NCI-H2227 (cell line): Measurements from ENCODE around the gene CORO2B.

Experiments used
- DNase-seq: peaks from one replicate; lab custom pipeline; 2025; ENCODE audit not compliant: unreplicated experiment; lab: John Stamatoyannopoulos, UW

CORO2B gene

DNA sequence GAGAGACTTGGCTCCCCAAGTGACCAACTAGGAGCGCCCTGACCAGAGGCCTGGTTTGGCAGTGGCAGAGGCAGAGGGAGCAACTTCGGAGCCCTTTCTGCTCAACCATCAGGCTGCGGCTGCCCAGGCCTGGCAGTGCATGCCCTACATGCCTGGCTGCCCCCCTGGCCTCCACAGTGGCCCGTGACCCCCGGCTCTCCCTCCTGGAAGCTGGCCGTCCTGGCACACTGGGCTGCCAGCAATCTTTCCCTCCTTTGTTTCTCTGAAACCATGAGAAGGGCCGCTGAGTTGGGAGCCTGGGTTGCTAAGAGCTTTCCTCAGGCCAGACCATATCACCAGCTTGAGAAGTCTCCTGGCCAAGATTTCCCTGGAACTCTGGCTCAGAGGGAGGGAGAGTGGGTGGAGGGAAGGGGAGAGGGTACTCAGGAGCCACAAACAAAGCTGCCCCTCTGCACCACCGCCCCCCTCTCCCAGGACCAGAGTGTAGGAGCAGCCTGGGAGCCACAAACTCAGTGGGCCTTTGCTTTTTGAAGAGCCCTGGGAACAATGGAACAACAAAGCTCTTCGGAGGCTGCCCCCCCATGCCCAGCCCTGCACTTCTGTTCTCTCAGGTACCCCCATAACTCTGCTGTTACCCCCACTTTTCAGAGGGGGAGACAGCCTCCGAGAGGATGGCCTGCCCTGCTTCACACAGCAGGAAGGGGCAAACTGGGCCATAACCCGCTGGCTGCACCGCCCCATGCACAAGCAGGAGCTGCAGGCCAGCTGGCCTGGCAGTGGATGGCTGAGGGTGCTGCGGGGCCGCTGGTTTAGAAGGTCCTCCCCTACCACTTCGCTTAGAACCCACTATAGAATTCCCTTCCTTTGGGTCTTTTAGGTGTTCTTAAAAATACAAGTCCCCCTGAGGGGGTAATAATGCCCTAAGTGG is 11.3 kb downstream of the CORO2B start:
- no peak for DNase-seq

DNA sequence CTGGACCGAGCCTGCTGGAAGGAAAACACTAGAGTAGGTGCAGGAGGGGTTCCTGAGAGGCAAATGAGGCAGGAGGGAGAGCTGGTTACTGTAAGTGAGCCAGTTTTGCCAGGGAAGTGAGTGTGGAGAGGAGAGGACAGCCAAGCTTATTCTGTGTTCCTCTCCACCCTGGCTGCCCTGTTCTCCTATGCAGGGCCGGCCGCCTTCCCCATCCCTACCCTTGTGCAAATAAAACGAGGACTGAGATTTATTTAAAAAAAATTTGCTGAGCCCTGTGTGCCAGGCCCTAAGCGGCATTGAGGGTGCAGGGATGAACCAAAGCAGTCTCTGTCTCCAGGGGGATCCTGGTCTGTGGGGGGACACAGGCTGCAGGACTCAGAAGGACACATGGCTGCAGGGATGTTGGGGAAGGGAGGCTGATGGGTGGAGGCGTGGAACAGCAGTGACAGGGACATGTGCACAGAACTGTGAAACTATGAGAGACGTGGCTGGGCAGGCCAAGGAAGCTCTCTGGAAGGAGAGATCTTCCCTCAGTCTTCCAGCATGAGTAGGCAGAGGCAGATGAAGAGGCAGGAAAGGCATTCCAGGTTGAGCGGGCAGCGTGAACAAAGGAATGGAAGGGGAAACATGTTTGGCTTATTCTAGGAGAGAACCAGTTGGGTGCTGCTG is 12.1 kb downstream of the CORO2B start:
- no peak for DNase-seq

- no peak for DNase-seq
Observed at GRCh38 chr15:68592054-68592453, 13.3 kb downstream of the CORO2B start.

DNA sequence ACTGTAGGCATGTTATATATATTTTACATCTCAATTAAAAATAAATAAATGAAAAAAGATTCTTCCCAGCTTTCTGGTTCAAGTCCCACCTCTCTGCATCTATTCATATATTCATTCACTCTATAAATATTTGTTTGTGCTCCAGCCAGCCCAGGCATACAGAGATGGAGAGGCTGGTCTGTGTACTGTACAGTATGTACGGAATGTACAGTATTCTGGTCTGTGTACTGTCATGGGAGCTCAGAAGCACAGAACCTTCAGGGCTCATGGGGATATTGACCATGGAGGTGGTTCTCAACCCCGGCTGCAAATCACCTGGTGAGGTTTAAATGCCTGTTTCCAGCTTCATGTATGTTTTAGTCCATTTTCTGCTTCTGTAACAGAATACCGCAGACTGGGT is 13.8 kb downstream of the CORO2B start:
- DNase-seq: no peak

GRCh38 chr15:68593341-68593740 is 14.5 kb downstream of the CORO2B start:
- DNase-seq: no peak

GRCh38 chr15:68593828-68594532 is 15.2 kb downstream of the CORO2B start:
- no peak for DNase-seq

DNA sequence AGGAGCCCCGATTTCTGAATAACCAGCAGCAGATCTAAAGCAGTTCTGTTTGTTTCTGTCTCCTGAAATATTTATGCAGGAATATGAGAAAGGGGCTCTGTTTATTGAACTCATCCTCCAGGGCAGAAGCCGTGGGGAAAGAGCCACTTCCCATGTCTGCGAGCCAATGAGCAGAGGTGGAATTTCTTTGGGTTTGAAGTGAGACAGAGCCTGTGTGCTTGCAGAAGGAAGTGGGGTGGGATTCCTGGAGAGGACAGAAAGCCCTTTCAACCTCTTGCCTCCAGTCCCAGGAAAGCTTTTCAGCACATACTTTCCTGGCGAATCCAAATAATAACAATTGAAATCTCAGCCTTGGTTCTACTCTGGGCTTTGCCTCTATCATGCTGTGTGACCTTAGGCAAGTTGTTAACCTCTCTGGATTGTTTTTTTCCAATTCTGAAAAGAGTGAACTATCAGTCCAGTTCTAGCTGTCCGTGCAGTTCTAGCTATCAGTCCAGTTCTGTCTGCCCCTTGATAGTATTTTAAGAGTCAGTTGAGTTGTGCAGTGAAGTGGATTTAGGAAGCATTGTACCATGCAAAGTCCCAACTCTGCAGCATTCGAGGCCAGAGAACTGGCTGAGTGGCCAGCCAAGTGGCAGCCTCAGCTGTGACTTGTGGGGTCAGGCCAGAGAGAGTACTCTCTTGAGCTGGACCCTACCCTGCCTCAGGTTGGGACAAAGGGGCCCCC is 15.9 kb downstream of the CORO2B start:
- DNase-seq: no peak

DNA sequence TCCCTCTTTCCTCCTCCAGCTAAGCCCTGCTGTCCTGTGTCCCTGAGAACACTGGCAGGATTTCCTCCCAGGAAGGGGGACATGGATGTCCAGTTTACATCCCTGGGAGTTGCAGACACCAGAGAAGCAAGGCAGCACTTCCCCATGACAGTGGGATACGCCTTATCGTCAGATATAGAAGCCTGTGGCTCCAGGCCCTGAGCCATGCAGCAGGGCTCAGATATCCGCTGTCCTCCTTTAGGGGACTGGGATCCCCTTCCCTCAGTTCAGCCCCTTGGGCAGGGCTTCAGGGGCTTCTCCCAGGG is 16.4 kb downstream of the CORO2B start:
- no peak for DNase-seq

DNA sequence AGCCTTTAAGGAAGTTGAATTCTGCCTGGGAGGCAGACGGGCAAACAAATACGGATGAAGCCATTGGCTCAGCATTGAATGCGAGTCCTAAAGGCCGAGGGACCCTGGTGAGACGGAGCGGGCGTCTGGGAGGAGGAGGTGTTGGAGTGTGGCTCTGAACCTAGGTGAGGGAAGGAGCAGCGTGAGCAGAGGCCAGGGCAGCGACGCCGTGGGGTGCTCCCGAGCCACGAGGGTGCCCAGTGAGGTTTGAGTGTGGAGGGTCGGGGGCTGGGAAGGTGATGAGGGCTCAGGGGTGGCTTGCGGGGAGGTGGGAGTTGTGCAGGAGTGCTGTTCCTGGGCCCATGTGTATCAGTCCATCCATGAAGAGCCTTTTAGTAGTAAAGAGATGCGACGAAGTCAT is 17.0 kb downstream of the CORO2B start:
- no peak for DNase-seq

DNA sequence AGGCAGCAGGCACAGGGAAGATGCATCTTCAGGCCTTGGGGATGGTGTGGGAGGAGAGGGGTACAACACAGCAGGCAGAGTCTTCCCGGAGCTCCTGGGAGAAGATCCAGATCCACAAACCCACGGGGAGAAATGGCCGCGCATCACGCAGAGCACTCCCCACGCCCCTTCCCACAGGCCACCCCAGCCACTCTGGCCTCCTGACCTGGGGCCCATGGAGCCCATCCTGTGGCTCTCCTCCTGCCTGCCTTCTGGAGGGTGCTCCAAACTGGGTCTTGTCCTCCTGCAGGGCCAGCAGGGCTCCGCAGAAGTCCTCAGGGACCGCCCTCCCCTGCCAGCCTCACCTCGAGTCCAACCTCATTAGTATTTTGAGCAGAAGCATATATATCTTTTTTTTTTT is 17.9 kb downstream of the CORO2B start:
- no peak for DNase-seq

DNA sequence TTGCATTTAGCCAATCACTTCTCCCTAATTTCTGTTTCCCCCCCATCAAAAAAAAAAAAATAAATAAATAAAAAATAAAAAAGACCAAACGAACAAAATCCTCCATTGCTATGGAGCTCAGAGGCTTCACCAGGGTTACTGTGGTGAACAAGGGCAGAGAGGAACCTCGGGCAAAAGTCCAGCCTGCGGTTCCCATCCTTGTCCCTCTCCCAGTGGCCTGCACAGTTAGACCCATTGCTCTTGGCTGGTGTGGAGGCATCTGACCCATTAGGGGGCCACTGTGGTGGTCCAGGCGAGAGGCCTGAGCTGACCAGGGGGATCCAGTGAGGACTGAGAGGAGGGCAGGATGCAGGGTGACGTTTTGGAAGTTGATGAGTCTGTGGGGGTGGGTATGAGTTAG is 18.8 kb downstream of the CORO2B start:
- no peak for DNase-seq

GRCh38 chr15:68598171-68599152 is 19.7 kb downstream of the CORO2B start:
- no peak for DNase-seq

DNA sequence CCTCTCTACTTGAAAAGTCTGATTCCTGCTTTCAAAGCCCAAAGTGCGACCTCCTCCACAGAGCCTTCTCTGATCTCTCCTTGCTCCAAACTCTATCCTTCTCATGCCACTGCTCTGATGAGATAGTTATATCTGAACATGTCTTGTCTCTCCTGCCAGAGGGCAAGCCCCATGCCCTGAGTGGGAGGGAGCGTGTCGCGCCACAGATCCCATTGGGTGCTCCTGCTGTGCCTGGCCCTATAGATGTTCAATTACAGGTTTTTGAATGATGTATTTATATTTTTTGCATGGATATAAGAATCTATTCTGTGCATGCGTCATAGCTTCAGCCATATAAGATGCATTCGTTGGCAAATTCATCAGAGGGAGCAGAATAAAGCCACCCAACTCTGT is 20.4 kb downstream of the CORO2B start:
- no peak for DNase-seq

DNA sequence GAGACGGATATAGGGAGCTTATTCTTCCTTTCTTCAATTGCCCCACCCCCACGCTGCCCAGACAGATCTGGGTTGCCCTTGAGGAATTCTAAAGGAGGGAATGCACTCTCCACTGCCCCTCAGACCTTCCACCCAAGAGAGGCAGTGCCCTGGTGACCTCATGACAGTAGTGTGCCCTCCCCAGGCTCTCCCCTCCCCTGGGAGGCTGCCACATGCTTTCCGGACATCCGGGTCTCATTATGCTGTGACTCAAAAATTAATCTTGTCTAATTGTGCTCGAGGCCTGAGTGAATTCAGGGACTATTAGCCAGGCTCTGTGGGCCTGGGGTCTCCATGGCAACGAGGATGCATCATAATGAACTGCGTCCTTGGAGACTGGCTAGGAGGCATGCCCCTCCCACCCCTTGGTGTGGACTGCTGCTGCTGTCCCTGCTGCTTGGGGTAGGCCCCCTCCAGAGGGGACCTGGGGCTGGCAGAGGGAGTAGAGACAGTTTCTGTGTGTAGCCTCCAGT is 20.8 kb downstream of the CORO2B start:
- DNase-seq: peak; percentile 61

DNA sequence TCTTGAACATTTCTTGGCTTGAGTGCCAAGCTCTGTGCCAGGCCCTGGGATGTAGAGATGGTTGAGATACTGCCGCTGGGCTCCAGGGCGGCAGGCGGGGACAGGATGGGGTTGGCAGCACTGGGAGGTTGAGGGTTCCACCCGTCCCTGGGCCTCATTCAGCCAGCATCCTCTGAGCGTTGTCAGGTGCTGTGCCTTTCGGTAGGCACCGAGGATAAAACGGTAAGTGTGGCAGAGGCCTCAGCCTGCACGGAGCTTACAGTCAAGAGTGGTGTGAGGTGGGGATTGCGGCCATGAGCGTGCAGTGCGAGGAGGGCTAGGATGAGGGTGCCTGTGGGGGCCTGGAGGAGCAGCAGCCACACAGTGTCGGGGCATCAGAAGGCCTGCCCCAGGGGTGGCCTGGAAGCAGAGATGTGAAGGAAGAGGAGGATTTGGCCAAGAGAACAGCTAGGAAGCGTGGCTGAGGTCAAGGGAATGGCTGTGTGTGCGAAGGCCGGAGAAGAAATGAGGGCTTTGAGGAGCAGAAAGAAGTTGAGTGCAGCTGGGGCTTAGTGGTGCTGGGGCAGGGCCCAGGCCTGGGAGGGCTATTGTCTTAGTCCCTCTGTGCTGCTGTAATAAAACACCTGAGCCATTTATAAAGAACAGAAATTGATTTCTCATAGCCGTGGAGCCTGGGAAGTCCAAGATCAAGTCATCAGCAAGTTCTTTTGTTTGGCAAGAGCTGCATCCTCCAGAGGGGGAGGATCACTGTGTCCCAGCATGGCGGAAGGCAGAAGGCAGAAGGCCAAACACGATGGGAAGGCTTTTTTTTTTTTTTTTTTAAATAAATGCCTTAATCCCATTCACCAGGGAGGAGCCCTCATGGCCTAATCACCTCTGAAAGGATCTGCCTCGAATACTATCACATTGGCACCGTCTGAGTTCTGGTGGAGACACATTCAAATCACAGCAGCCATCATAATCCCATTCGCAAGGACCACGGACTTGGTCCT is 22.7 kb downstream of the CORO2B start:
- peak; percentile 32 for DNase-seq

DNA sequence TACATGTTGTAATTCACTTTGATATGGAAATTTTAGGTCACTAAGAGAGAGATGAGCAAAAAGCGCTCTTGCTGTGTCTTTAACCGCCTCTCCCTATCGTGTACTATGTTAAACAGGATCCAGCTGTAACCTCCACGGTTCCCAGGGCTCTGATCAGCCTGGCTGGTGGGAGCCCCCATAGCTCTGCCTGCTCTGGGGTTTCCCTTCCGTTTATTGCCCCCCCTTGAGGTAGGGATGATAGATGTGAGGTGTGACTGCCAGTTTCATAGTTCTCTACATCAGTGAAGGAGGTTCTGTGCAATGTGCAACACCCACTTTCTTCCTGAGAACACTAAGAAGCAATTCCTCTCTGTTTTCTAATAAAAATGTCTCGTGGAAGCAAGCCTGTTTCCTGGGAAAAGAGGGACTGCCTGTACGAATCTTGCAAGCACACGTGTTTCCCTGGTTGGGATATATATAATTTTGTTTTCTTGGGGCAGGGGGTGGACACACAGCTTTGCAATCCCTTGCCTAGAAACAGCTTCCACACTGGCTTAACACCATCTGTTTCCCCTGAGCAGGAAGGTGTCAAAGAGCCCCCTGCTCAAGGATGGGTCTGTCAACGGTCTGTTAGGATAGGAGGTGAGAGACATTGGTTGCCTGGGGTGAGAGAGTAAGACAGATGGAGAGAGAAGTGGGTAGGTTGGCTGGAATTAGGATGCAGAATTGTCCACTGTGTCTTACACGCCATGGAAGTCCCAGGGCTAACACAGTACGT is 23.8 kb downstream of the CORO2B start:
- DNase-seq: no peak

DNA sequence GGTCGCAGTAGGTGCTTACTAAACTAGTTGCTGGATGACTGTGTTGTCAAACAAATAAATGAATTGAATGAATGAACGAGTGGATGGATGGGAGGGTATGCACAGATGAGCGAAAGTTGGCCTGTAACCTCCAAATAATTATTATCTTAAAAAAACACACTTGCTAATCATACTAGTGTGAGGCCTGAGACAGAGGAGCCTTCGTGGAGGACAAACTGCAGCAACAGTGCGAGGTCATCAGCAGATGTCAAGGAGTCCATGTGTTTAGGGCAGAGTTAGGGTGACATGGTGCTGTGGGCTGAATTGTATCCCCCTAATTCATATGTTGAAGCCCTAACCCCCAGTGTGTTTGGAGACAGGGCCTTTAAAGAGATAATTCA is 24.4 kb downstream of the CORO2B start:
- DNase-seq: no peak

DNA sequence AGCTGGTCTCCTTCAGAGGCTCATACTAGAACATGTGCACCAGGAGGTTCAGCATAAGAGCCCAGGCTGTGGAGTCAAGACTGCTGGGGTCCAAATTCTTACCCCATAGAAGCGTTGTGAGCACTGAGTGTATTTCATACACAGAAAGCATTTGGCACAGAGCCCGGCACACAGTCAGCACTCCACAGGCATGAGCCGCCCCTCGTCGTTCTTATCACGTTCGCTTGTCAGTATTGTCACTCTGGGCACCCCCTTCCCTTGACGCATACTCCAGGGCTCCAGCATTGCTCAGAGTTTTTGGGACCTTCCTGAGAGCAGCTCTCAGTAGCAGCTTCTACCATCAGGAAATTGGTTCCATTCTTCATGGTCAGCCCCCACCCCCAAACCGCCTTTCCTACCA is 25.2 kb downstream of the CORO2B start:
- no peak for DNase-seq
